MG63 (cell line): Measurements from ENCODE around the gene PLOD2. TPM values are rescaled to one million over a fixed set of nuclear protein-coding genes. Genes with fewer than 3 reads are reported as not detected.

ENCODE experiments used
- DNase-seq: peaks from one replicate; pipeline ENCODE4 v3.0.0-alpha.2; 2020
- H3K27me3 ChIP-seq: fragments of 250-450 bp; sonication (Bioruptor Pico); 2 replicates; pipeline ENCODE4 v1.5.1; 2020; ENCODE audit warnings: mild to moderate bottlenecking, moderate library complexity
- H3K36me3 ChIP-seq: fragments of 250-450 bp; sonication (Bioruptor Pico); 2 replicates; pipeline ENCODE4 v1.5.1; 2020; ENCODE audit warnings: mild to moderate bottlenecking, moderate library complexity
- H3K4me3 ChIP-seq: fragments of 250-450 bp; sonication (Bioruptor Pico); 2 replicates; pipeline ENCODE4 v1.5.1; 2020; ENCODE audit warnings: mild to moderate bottlenecking, moderate library complexity
- H3K9me3 ChIP-seq: fragments of 250-450 bp; sonication (Bioruptor Pico); 2 replicates; pipeline ENCODE4 v1.5.1; 2020; ENCODE audit warnings: mild to moderate bottlenecking, moderate library complexity
- total RNA-seq: library from RNA; depleted of rRNA; stranded (reverse); fragments of >200 nt; shearing (Covaris generic); gene quantifications from 2 replicates; pipeline ENCODE4 v1.2.3, GENCODE V29; 2014; ENCODE audit warnings: low replicate concordance

Gene PLOD2
- total RNA-seq, 1 experiment from 2014 or later: 228 TPM

- Histone ChIP-seq H3K36me3 (peaks cover 71% of the 10 kb centered on the region), H3K4me3 (no peak overlapping the region), H3K27me3 (no peaks in the 10 kb centered on the region), H3K9me3 (no peaks in the 10 kb centered on the region)
- no peak for DNase-seq
Observed at GRCh38 chr3:146099316-146099715, 61.7 kb downstream of the PLOD2 start.

GRCh38 chr3:146093896-146094295, 67.1 kb downstream of the PLOD2 start:
- no peaks in the 10 kb centered on the region for H3K27me3 ChIP-seq
- H3K9me3 ChIP-seq: no peaks in the 10 kb centered on the region
- H3K4me3 ChIP-seq: no peak overlapping the region
- H3K36me3 ChIP-seq: peaks cover 52% of the 10 kb centered on the region
- DNase-seq: no peak

DNA sequence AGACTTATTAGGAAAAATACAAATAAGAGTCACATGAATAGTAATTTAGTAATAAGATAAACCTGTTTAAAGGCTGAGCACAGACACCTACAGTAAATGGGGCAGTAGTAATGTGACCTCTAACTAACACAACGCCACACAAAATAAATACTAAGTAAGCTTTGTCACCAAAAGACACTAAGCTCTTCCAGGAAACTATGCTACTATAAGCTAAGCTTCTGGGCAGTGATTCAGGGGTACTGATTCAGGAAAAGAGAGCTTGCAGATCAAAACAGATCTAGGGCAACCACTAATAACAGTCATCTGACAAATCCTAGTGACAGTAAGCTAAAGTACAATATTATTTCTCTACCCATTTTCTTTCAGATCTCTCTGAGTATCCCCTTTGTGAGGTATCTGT, 68.8 kb downstream of the PLOD2 start:
- Histone ChIP-seq H3K36me3 (peaks cover 58% of the 10 kb centered on the region), H3K27me3 (no peaks in the 10 kb centered on the region), H3K4me3 (no peak overlapping the region), H3K9me3 (no peaks in the 10 kb centered on the region)
- no peak for DNase-seq

GRCh38 chr3:146091397-146091796, 69.6 kb downstream of the PLOD2 start:
- Histone ChIP-seq H3K4me3 (no peak overlapping the region), H3K9me3 (no peaks in the 10 kb centered on the region), H3K36me3 (peaks cover 66% of the 10 kb centered on the region), H3K27me3 (no peaks in the 10 kb centered on the region)
- DNase-seq: no peak

DNA sequence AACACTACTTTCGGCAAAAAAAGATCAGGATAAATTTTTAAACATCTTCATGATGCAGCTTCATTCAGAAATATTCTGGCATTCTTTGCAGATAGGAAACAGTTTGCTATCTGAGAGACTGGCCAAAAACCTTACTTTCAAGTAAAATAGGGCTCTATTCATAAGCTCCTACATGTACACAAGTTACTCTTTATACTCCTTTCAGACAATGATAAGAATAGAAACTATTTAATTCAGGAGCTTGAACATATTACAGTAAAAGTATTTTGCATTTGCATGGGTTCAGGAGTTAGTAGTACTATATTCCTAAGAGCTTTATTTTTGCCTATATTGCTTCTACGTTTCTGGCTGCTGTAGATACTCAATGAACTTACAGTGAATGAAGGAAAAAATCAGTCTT, 70.5 kb downstream of the PLOD2 start:
- Histone ChIP-seq H3K36me3 (peaks cover 74% of the 10 kb centered on the region), H3K4me3 (no peak overlapping the region), H3K9me3 (no peaks in the 10 kb centered on the region), H3K27me3 (no peaks in the 10 kb centered on the region)
- DNase-seq: no peak

- H3K4me3 ChIP-seq: no peak overlapping the region
- DNase-seq: no peak
- no peaks in the 10 kb centered on the region for H3K27me3 ChIP-seq
- H3K36me3 ChIP-seq: peaks cover 81% of the 10 kb centered on the region
- no peaks in the 10 kb centered on the region for H3K9me3 ChIP-seq
Observed at GRCh38 chr3:146088840-146089239, 72.1 kb downstream of the PLOD2 start.

DNA sequence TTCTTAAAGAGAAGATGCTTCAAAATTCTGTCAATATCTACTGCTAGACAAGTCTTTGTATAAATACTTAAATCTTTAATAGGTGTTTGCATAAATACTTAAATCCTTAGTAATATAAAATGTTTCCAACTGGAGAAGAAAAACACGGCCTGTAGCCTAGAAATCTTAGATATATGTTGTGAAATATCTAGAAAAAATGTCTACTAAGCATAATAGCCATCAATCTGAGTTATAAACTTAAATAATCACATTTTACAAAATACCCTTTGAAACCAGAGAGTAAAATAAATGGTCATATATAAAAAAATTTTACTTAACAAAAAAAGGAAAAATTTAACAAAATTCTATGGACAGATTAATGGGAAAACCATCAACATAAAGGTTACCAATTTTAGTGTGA, 73.9 kb downstream of the PLOD2 start:
- no peaks in the 10 kb centered on the region for H3K9me3 ChIP-seq
- no peak for DNase-seq
- H3K36me3 ChIP-seq: peaks cover 82% of the 10 kb centered on the region
- H3K4me3 ChIP-seq: no peak overlapping the region
- H3K27me3 ChIP-seq: no peaks in the 10 kb centered on the region

DNA sequence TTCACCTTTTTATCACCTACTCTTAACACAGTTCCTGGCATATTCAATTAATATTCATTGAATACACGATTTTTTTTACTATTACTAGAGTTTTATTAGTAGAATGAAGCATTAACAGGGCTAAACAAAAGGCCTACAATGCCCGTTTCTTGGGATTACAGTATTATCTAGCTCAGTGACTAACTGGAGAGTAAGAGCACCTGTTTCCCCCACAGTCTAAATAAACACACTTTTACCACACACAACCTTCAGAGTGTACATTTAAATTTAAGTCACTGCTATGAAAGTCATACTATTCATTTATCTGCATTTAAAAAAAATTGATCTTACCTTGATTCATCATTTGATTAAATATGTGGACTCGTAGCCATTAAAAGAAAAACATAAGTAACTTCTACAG, 74.8 kb downstream of the PLOD2 start:
- no peak overlapping the region for H3K4me3 ChIP-seq
- no peak for DNase-seq
- peaks cover 79% of the 10 kb centered on the region for H3K36me3 ChIP-seq
- no peaks in the 10 kb centered on the region for H3K27me3 ChIP-seq
- H3K9me3 ChIP-seq: no peaks in the 10 kb centered on the region

- no peaks in the 10 kb centered on the region for H3K9me3 ChIP-seq
- H3K27me3 ChIP-seq: no peaks in the 10 kb centered on the region
- peaks cover 79% of the 10 kb centered on the region for H3K36me3 ChIP-seq
- DNase-seq: no peak
- H3K4me3 ChIP-seq: no peak overlapping the region
Observed at GRCh38 chr3:146085678-146086077, 75.3 kb downstream of the PLOD2 start.

GRCh38 chr3:146080578-146080977, 80.4 kb downstream of the PLOD2 start:
- H3K27me3 ChIP-seq: no peaks in the 10 kb centered on the region
- no peaks in the 10 kb centered on the region for H3K9me3 ChIP-seq
- H3K36me3 ChIP-seq: peaks cover 85% of the 10 kb centered on the region
- DNase-seq: no peak
- H3K4me3 ChIP-seq: no peak overlapping the region

DNA sequence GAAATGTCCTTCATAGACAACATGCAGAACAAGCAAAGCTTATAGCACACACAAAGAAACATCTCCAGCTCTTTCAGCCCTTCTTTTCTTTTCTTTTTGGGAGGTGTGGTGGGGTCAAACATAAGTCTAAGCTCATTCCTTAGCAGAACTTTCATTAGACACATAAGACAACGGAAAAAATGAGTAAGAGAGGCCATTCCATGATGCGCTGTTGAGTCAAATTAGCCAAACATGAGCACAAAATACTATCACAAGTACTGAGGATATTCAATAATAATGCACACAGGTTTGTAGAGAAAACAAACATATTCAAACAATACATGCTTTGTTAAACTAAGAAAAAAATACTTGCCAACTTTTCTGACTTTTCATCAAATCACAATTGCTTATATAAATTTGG, 83.0 kb downstream of the PLOD2 start:
- no peak for DNase-seq
- Histone ChIP-seq H3K27me3 (no peaks in the 10 kb centered on the region), H3K9me3 (no peaks in the 10 kb centered on the region), H3K4me3 (no peak overlapping the region), H3K36me3 (peaks cover 87% of the 10 kb centered on the region)

DNA sequence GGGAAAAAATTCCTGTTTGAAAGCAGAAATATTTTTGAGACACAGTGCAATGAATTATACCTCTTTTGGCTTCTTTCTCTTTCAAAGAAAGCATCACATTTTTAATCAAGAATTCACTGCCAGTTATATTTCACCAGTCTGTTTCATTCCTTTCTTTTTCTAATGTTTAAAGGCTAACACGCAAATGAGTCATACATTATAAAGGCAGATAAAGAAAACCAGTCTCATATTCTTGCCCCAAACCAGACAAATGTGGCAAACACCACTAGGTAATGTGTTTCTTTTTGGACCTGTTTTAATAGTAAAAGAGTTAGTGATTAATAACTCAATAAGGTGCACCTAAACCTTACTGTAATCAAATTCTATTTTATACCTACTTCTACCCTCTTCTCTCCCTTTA, 83.8 kb downstream of the PLOD2 start:
- no peaks in the 10 kb centered on the region for H3K27me3 ChIP-seq
- no peak for DNase-seq
- H3K36me3 ChIP-seq: peaks cover 89% of the 10 kb centered on the region
- no peak overlapping the region for H3K4me3 ChIP-seq
- H3K9me3 ChIP-seq: no peaks in the 10 kb centered on the region

DNA sequence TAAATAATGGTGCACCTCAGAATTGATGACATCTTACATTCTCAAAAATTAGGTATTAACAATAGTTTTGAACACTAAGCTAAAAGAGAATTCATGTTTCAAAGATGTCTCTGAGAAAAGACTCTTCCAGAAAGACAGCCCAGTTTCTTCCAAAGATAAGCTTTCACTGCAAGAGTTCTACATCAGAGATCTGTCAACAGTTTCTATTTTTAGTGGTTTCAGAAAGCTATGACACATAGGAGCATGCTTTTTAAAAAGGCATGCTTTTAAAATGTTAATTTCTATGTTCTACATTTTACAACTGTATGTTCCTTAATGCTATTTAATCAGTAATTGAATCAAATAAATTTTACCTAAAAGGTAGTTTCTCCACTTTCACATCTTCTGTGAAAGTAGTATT, 88.2 kb downstream of the PLOD2 start:
- Histone ChIP-seq H3K36me3 (peaks cover 95% of the 10 kb centered on the region), H3K4me3 (no peak overlapping the region), H3K27me3 (no peaks in the 10 kb centered on the region), H3K9me3 (no peaks in the 10 kb centered on the region)
- DNase-seq: no peak

GRCh38 chr3:146072061-146072460, 88.9 kb downstream of the PLOD2 start:
- Histone ChIP-seq H3K4me3 (no peak overlapping the region), H3K9me3 (no peaks in the 10 kb centered on the region), H3K36me3 (peaks cover 89% of the 10 kb centered on the region), H3K27me3 (no peaks in the 10 kb centered on the region)
- no peak for DNase-seq

GRCh38 chr3:146071632-146072031, 89.4 kb downstream of the PLOD2 start:
- no peaks in the 10 kb centered on the region for H3K27me3 ChIP-seq
- peaks cover 88% of the 10 kb centered on the region for H3K36me3 ChIP-seq

GRCh38 chr3:146067048-146067447, 93.9 kb downstream of the PLOD2 start:
- H3K36me3 ChIP-seq: peaks cover 87% of the 10 kb centered on the region

More at GRCh38 chr3:146071632-146072031, 89.4 kb downstream of the PLOD2 start:
- H3K4me3 ChIP-seq: no peak overlapping the region
- no peak for DNase-seq
- H3K9me3 ChIP-seq: no peaks in the 10 kb centered on the region

DNA sequence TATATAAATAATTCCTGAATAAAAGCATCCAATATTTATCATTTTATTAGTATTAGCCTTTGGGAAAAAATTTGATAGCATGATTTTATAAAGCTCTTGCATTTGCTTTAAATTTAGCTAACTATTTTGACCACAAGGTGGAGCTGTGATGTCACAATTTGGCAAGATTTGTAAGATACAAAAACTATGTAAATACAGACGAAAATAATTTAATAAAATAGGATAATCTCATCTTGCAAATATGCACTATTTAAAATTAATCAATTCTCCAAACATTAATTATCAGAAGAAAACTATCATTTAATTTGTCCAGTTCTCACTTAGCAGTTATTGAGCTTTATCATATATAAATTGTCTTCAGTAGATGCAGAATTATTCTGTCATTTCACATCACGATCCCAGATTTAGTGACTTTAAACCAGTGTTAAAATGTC, 95.4 kb downstream of the PLOD2 start:
- H3K36me3 ChIP-seq: peaks cover 83% of the 10 kb centered on the region
- no peaks in the 10 kb centered on the region for H3K9me3 ChIP-seq
- no peaks in the 10 kb centered on the region for H3K27me3 ChIP-seq
- no peak for DNase-seq
- no peak overlapping the region for H3K4me3 ChIP-seq

More at GRCh38 chr3:146067048-146067447, 93.9 kb downstream of the PLOD2 start:
- Histone ChIP-seq H3K4me3 (no peak overlapping the region), H3K27me3 (no peaks in the 10 kb centered on the region), H3K9me3 (no peaks in the 10 kb centered on the region)
- DNase-seq: no peak

- no peak for DNase-seq
- no peak overlapping the region for H3K4me3 ChIP-seq
- no peaks in the 10 kb centered on the region for H3K9me3 ChIP-seq
- peaks cover 50% of the 10 kb centered on the region for H3K36me3 ChIP-seq
- H3K27me3 ChIP-seq: no peaks in the 10 kb centered on the region
Observed at GRCh38 chr3:146058241-146058640, 102.7 kb downstream of the PLOD2 start.

DNA sequence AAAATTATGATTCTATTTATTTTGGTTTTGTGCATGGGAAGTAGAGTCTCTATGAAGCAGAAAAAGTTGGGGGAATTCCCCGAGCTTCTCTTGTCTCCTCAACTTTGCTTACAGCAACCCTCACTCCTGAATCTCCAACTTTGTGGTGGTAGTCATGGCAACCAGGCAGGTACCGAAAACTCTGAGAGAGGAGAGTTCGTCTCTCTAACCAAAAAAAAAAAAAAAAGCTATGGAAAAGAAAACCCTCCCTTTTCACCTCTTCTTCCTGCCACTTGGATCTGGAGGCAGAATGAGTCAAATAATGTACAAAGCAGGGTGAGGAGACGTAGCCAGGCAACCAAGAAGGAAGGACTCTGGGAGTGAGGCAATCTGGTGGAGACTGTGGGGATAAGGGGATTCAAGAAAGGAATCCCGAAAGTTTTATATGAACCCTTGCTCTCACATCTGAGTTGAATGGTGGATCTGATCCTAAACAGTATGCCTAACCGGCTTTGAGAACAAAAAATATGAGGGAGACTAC, 108.1 kb downstream of the PLOD2 start:
- no peak for DNase-seq

More for the DNA sequence above, 108.1 kb downstream of the PLOD2 start:
- H3K27me3 ChIP-seq: no peaks in the 10 kb centered on the region
- H3K4me3 ChIP-seq: no peak overlapping the region
- H3K9me3 ChIP-seq: no peaks in the 10 kb centered on the region
- H3K36me3 ChIP-seq: peaks cover 5% of the 10 kb centered on the region; the same call in 1 of the 2 replicates
